Measurements from ENCODE around the gene DUS3L.

Gene DUS3L

DNA sequence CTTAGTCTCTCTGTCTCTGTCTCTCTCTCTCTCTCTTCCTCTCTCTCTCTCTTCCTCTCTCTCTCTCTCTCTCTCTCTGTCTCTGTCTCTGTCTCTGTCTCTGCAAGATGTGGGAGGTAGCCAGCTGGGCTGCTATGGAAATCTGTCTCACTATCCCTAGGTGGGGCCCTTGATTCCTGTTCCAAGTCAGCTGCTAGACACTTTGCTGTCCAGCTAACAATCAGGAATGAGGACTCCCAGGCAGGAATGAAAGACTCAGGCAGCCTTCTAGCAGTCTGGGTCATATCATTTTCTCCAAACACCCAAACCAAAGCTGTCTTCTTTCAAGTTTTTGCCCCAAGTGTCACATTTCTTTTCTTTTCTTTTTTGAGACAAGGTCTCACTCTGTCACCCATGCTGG is 47.3 kb downstream of the DUS3L start:
- Histone ChIP-seq H3K4me1 (ENCODE audit: control insufficient read depth in 5 of 5, insufficient read depth in 5 of 5, low read length in 5 of 5) (no peaks in the 10 kb centered on the region), H3K4me3 (ENCODE audit: low read depth in 1 of 5, low read length in 5 of 5) (no peak overlapping the region), H3K27ac (ENCODE audit: low read depth, low read length) (no peak overlapping the region), H3K27me3 (ENCODE audit: control insufficient read depth in 5 of 5, insufficient read depth in 4 of 5, low read length in 5 of 5) (peaks cover 0 to 7% (median 2%) of the 10 kb centered on the region in 5 donors), H3K9ac (ENCODE audit: low read length in 5 of 5) (no peak overlapping the region), H3K9me3 (ENCODE audit: control insufficient read depth in 5 of 5, low read length in 5 of 5) (no peaks in the 10 kb centered on the region), H3K36me3 (ENCODE audit: control insufficient read depth in 5 of 5, insufficient read depth in 5 of 5, low read length in 5 of 5) (no peaks in the 10 kb centered on the region)

DNA sequence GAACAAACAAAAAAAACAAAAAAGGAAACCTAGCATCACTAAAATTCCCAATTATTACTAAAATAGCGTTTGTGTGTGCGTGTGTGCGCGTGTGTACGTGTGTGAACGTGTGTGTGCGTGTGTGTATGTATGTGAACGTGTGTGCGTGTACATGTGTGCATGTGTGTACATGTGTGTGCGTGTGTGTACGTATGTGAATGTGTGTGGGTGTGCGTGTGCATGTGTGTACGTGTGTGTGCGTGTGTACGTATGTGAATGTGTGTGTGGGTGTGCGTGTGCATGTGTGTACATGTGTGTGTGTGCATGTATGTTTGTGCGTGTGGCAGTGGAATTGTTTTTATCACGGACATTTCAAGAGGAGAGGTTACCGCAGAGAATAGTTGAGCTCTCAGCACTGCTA is 48.9 kb downstream of the DUS3L start:
- H3K9ac ChIP-seq (ENCODE audit: low read length in 5 of 5), result no peak overlapping the region
- H3K4me3 ChIP-seq (ENCODE audit: low read depth in 1 of 5, low read length in 5 of 5), result no peak overlapping the region

DNA sequence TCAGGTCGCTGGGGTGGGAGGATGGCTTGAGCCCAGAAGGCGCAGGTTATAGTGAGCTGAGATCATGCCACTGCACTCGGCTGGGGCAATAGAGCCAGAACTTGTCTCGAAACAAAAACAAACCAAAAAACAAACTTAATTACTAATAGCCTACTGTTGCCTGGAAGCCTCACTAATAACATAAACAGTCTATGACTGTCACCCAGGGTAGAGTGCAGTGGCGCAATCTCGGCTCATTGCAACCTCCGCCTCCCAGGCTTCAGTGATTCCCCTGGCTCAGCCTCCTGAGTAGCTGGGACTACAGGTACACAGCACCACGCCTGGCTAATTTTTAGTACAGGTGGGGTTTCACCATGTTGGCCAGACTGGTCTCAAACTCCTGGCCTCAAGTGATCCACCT is 52.5 kb downstream of the DUS3L start:
- Histone ChIP-seq H3K36me3 (ENCODE audit: control insufficient read depth in 5 of 5, insufficient read depth in 5 of 5, low read length in 5 of 5) (no peaks in the 10 kb centered on the region), H3K4me1 (ENCODE audit: control insufficient read depth in 5 of 5, insufficient read depth in 5 of 5, low read length in 5 of 5) (no peaks in the 10 kb centered on the region), H3K4me3 (ENCODE audit: low read depth in 1 of 5, low read length in 5 of 5) (no peak overlapping the region), H3K9me3 (ENCODE audit: control insufficient read depth in 5 of 5, low read length in 5 of 5) (no peaks in the 10 kb centered on the region), H3K9ac (ENCODE audit: low read length in 5 of 5) (no peak overlapping the region), H3K27me3 (ENCODE audit: control insufficient read depth in 5 of 5, insufficient read depth in 4 of 5, low read length in 5 of 5) (peaks cover 0 to 5% (median 0%) of the 10 kb centered on the region in 5 donors), H3K27ac (ENCODE audit: low read depth, low read length) (no peak overlapping the region)

More for the DNA sequence above, 48.9 kb downstream of the DUS3L start:
- Histone ChIP-seq H3K27ac (ENCODE audit: low read depth, low read length) (no peak overlapping the region), H3K4me1 (ENCODE audit: control insufficient read depth in 5 of 5, insufficient read depth in 5 of 5, low read length in 5 of 5) (no peaks in the 10 kb centered on the region), H3K36me3 (ENCODE audit: control insufficient read depth in 5 of 5, insufficient read depth in 5 of 5, low read length in 5 of 5) (no peaks in the 10 kb centered on the region), H3K27me3 (ENCODE audit: control insufficient read depth in 5 of 5, insufficient read depth in 4 of 5, low read length in 5 of 5) (peaks cover 0 to 2% (median 2%) of the 10 kb centered on the region in 5 donors), H3K9me3 (ENCODE audit: control insufficient read depth in 5 of 5, low read length in 5 of 5) (no peaks in the 10 kb centered on the region)
